SK-N-MC (cell line): ENCODE data around the gene ZNF804B.

Source experiments
- EZH2 ChIP-seq: fragments of 200-600 bp; sonication (generic); IDR thresholded peaks from one replicate; pipeline ENCODE4 v1.6.1; 2017; ENCODE audit warnings: antibody characterized with exemption
- FOXP2 ChIP-seq: optimal IDR thresholded peaks from 2 replicates; pipeline ENCODE3; 2011; ENCODE audit warnings: mild to moderate bottlenecking, moderate library complexity; ENCODE audit not compliant: insufficient read depth; ENCODE audit errors: extremely low read length, control extremely low read depth
- POLR2AphosphoS5 ChIP-seq: IDR thresholded peaks from 2 replicates; pipeline ENCODE4 v1.6.1; 2012; ENCODE audit warnings: mild to moderate bottlenecking, low read depth, low read length, borderline replicate concordance

- TF ChIP-seq POLR2AphosphoS5 = no peak
- no peak for TF ChIP-seq EZH2
- TF ChIP-seq FOXP2 = no peak
Measured at GRCh38 chr7:88756802-88757201, 2.7 kb upstream of the ZNF804B start.
